Prostate gland (tissue), 2 donors: ENCODE data around the gene PLEKHH3. TPM values are rescaled to one million over a fixed set of nuclear protein-coding genes. Genes with fewer than 3 reads are reported as not detected.

Source experiments
- DNase-seq: peaks from one replicate; pipeline ENCODE4 v3.0.0-alpha.2; 2019; ENCODE audit warnings: low spot score
- H3K27ac ChIP-seq, 2 donors: fragments of 200-600 bp; sonication (generic); 2 replicates each; pipeline ENCODE4 v1.5.1; 2017 to 2019
- H3K27me3 ChIP-seq: fragments of 200-600 bp; sonication (generic); replicated peaks from 2 replicates; pipeline ENCODE4 v1.5.1; 2019; ENCODE audit not compliant: insufficient read depth
- H3K36me3 ChIP-seq, 2 donors: fragments of 200-600 bp; sonication (generic); 1 replicate in 1 of 2; 2 replicates in 1 of 2; pipeline versions ENCODE4 v1.5.1 to v1.8.1; 2017 to 2019
- H3K4me1 ChIP-seq: fragments of 200-600 bp; sonication (generic); replicated peaks from 2 replicates; pipeline ENCODE4 v1.5.1; 2019
- H3K4me3 ChIP-seq, 2 donors: fragments of 200-600 bp; sonication (generic); 2 replicates each; pipeline ENCODE4 v1.5.1; 2017 to 2019
- H3K9me3 ChIP-seq: fragments of 200-600 bp; sonication (generic); 2 replicates; pipeline ENCODE4 v1.5.1; 2017
- CTCF ChIP-seq, 4 experiments: fragments of 200-600 bp in 2 of 4; fragments of 450-650 bp in 2 of 4; sonication (generic) in 2 of 4; IDR thresholded peaks; 1 replicate in 3 of 4; 2 replicates in 1 of 4; pipeline ENCODE4 v1.5.1; 2016 to 2019; ENCODE audit warnings: antibody characterized with exemption in 4 of 4, mild to moderate bottlenecking in 2 of 4, moderate library complexity in 2 of 4
- POLR2A ChIP-seq: fragments of 450-650 bp; IDR thresholded peaks from one replicate; pipeline ENCODE4 v1.6.1; 2016; ENCODE audit warnings: antibody characterized with exemption, mild to moderate bottlenecking
- POLR2AphosphoS5 ChIP-seq: sonication (generic); formaldehyde crosslinking; IDR thresholded peaks from one replicate; pipeline ENCODE4 v1.6.1; 2017; ENCODE audit warnings: antibody characterized with exemption
- WGBS: methylation state at CpG from one replicate; pipeline ENCODE4 v1.1.5; 2018; 5-methylcytosine and 5-hydroxymethylcytosine counted together
- intact Hi-C: fragments of 100-400 bp; cut with DNase I; formaldehyde crosslinking; loops from one replicate; pipeline ENCODE4 v1.14.2; 2022
- total RNA-seq, 2 donors: library from RNA; depleted of rRNA; stranded (reverse); fragments of >200 nt; gene quantifications; one replicate each; pipeline ENCODE4 v1.1.0, GENCODE V29; 2016

Gene PLEKHH3
- total RNA-seq, 2 donors from 2014 or later, result 87.4 to 102 TPM

- H3K4me1 ChIP-seq, result peaks cover 14% of the 10 kb centered on the region
- H3K9me3 ChIP-seq, result no peaks in the 10 kb centered on the region
- 39% methylated on average over 29 of the region's 30 CpGs for WGBS
- H3K36me3 ChIP-seq, result peaks cover 0 to 12% of the 10 kb centered on the region in 2 donors
- H3K27ac ChIP-seq, result peak overlapping the region; percentile 85 to 98
- no peak for TF ChIP-seq CTCF (IDR thresholded peaks at IDR 0.05)
- no peak for TF ChIP-seq POLR2A
- no peaks in the 10 kb centered on the region for H3K27me3 ChIP-seq
- no peak for DNase-seq
- intact Hi-C loops, result loop anchor here (10.0 kb wide), 1 partner anchor 249 kb away; the partner anchor contains the start of gene CAVIN1
- peak overlapping the region; percentile 17 to 66 for H3K4me3 ChIP-seq
Measured at GRCh38 chr17:42673266-42673884, 3.4 kb downstream of the PLEKHH3 start.

- no peak overlapping the region for H3K4me3 ChIP-seq
- 25% methylated on average over 28 of the region's 28 CpGs for WGBS
- peak overlapping the region; percentile 28 to 98 for H3K27ac ChIP-seq
- H3K27me3 ChIP-seq, result no peaks in the 10 kb centered on the region
- intact Hi-C loops, result loop anchor here (10.0 kb wide), 1 partner anchor 247 kb away; the partner anchor contains the start of gene CAVIN1
- peaks cover 0 to 12% of the 10 kb centered on the region in 2 donors for H3K36me3 ChIP-seq
- DNase-seq, result peak; percentile 26
- no peaks in the 10 kb centered on the region for H3K9me3 ChIP-seq
- TF ChIP-seq CTCF (IDR thresholded peaks at IDR 0.05) (peak in 1 of 4 experiments; percentile 10), POLR2A (no peak), POLR2AphosphoS5 (no peak)
- H3K4me1 ChIP-seq, result peaks cover 25% of the 10 kb centered on the region
Measured at GRCh38 chr17:42672038-42672437, 4.8 kb downstream of the PLEKHH3 start.

GRCh38 chr17:42670789-42671657 is 5.8 kb downstream of the PLEKHH3 start:
- Histone ChIP-seq H3K4me1 (peaks cover 30% of the 10 kb centered on the region), H3K36me3 (peaks cover 0 to 12% of the 10 kb centered on the region in 2 donors), H3K4me3 (no peak overlapping the region), H3K9me3 (no peaks in the 10 kb centered on the region), H3K27ac (peak overlapping the region; percentile 4 to 23), H3K27me3 (no peaks in the 10 kb centered on the region)
- intact Hi-C loops, result loop anchor here (10.0 kb wide), 1 partner anchor 246 kb away; the partner anchor contains the start of gene CAVIN1
- TF ChIP-seq POLR2A, result no peak
- no peak for DNase-seq
- 58% methylated on average over 50 of the region's 50 CpGs for WGBS

- TF ChIP-seq POLR2A, result no peak
- TF ChIP-seq CTCF (IDR thresholded peaks at IDR 0.05), result no peak
- TF ChIP-seq POLR2AphosphoS5, result no peak
- Histone ChIP-seq H3K27ac (peak overlapping the region; percentile 4 to 31), H3K27me3 (no peaks in the 10 kb centered on the region), H3K4me3 (peak overlapping the region in 1 of 2 donors; percentile 0), H3K9me3 (no peaks in the 10 kb centered on the region), H3K36me3 (peaks cover 0 to 12% of the 10 kb centered on the region in 2 donors), H3K4me1 (peaks cover 30% of the 10 kb centered on the region)
- WGBS, result 61% methylated on average over 54 of the region's 87 CpGs
- intact Hi-C loops, result loop anchor here (10.0 kb wide), 1 partner anchor 245 kb away; the partner anchor contains the start of gene CAVIN1
- DNase-seq, result no peak
Measured at GRCh38 chr17:42669977-42670788, 6.6 kb downstream of the PLEKHH3 start.

GRCh38 chr17:42669705-42669976 is 7.2 kb downstream of the PLEKHH3 start:
- DNase-seq, result no peak
- WGBS, result 62% methylated on average over 12 of the region's 12 CpGs
- Histone ChIP-seq H3K4me1 (peaks cover 30% of the 10 kb centered on the region), H3K36me3 (peaks cover 0 to 12% of the 10 kb centered on the region in 2 donors), H3K27ac (peak overlapping the region; percentile 31 to 42), H3K9me3 (no peaks in the 10 kb centered on the region), H3K4me3 (no peak overlapping the region), H3K27me3 (no peaks in the 10 kb centered on the region)
- TF ChIP-seq POLR2A (no peak), CTCF (IDR thresholded peaks at IDR 0.05) (no peak), POLR2AphosphoS5 (no peak)
- intact Hi-C loops, result no loop called here
